HG03469 (cell line): ENCODE data around the gene PRM2.
"Not testable (repeated sequence)": the region's sequence is repeated elsewhere in the genome, so short reads cannot be mapped to it uniquely, and the experiment has no call there.

ENCODE experiments used
- ATAC-seq: cut with Tn5 transposase; IDR thresholded peaks from one replicate; pipeline ENCODE4 v1.9.1; 2021; ENCODE audit warnings: mild to moderate bottlenecking, moderate library complexity, moderate number of reproducible peaks; ENCODE audit not compliant: unreplicated experiment

Gene PRM2

GRCh38 chr16:11307639-11308492 is 31.6 kb upstream of the PRM2 start:
- no peak for ATAC-seq

DNA sequence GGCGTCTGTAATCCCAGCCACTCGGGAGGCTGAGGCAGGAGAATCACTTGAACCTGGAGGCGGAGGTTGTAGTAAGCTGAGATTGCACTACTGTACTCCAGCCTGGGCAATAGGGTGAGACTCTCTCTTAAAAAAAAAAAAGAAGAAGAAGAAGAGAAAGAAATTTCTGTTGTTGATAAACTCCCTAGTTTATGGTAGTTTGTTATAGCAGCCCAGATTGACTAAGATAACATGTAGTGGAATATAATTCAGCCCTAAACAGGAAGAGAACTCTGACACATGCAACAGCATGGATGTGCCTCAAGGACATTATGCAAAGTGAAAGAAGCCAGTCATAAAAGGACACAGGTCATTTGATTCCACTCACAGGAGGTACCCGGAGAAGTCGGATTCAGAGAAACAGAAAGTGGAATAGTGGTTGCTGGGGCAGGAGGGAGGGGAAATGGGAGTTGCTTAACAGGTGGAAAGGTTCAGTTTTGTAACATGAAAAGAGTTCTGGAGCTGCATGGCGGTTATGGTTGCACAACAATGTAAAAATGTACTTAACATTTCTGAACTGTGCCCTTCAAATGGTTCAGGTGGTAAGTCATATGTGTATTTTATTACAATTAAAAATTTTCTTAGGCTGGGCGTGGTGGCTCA is 30.8 kb upstream of the PRM2 start:
- no peak for ATAC-seq

DNA sequence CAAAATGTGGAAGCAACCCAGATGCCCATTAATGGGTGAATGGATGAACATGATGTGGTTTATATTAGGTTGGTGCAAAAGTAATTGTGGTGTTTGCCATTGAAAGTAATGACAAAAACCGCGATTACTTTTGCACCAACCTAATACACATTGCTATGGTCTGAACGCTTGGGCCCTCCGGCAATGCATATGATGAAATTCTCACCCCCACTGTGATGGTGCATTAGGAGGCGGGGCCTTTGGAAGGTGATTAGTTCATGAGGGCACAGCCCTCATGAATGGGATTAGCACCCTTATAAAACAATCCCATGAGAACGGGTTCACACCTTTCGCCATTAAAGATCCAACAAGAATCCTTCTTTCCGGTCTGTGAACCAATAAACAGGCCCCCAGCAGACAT is 30.1 kb upstream of the PRM2 start:
- no peak for ATAC-seq

GRCh38 chr16:11303405-11304138 is 27.3 kb upstream of the PRM2 start:
- ATAC-seq, result no peak

DNA sequence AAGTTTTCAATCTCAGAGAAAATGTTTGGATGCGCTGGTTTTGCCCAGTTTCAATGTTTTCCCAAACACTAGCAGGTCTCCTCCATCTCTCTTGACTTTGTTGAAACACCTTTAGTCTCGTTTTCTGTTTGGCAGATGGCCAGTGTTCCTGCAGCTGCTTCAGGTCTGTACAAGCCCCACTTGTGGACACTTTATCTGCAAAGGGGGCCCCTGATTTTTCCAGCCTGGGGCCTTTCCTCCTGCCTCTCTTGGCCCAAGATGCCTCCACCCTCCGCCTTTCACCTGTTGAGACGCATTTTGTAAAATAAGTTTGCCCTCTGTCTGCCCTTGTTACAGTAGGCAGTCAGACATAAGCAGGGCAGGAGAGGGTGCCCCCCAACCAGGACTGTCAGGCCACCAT is 26.7 kb upstream of the PRM2 start:
- no peak for ATAC-seq

GRCh38 chr16:11301645-11302501 is 25.6 kb upstream of the PRM2 start:
- no peak for ATAC-seq

DNA sequence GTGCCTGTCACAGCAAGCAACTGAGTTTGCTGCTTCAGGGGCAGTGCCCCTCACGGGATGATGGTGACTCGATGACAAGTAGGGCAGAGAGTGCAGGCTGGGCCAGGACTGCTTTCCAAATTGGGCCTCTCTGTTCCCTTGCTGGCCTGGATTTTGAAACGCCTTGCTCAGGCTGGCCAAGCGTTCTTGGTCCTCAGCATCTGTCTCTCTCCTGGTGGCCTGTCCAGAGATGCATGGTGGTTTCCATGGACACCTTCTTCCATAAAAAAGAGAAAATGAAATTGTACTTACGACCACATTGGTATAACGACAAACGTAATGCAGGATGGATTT is 24.2 kb upstream of the PRM2 start:
- ATAC-seq, result no peak

DNA sequence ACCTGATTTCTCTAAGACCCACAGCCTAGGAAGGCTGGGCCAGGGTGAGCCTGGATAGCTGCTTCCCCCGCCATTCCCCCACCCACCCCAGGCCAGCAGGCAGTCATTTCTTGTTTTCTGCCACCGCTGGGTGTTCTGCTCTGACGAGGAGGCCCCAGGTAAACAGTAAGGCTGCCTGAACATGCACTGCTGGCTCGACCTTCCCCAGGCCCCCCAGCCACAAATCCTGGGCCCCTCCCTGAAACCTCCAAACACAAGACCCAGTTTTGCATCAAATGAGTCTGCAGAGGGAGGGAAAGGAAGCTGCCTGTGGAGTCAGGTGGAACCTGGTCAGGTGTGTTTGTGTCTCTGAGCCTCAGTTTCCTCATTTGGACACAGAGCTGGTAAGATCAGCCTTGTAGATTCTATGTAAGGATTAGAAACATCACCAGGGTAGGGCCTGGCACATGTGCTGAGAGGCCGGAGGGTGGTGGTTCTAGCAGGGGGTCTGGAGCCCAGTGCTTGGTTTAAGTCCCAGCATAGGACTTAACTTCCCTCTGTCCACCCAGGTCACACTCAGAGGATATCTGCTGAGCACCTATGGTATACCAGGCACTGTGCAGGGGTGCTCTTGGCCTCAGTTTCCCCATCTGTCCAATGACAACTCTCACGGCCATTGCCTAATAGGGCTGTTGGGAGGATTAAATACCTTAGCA is 23.7 kb upstream of the PRM2 start:
- ATAC-seq, result no peak

DNA sequence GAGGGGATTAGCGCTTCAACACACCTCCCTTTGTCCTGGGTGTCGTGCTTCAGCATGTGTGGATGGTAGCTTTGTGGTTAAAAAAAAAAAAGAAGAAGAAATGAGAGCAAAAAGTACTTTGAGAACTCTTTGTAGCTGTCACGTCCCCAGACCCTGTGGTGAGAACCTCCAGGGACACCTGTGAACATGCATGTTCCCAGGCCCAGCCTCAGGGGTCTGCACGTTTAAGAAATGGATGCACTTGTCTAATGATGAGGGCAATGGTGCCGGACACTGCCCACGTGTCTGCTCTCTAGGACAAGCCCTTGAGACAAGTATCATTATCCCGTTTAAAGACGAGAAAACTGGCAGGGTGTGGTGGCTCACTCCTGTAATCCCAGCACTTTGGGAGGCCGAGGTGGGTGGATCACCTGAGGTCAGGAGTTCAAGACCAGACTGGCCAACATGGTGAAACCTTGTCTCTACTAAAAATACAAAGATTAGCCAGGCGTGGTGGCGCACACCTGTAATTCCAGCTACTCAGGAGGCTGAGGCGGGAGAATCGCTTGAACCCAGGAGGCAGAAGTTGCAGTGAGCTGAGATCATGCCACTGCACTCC is 22.8 kb upstream of the PRM2 start:
- ATAC-seq, result not testable (repeated sequence)

- ATAC-seq, result no peak
These were observed 22.0 kb upstream of the PRM2 start for GRCh38 chr16:11298143-11298900.

DNA sequence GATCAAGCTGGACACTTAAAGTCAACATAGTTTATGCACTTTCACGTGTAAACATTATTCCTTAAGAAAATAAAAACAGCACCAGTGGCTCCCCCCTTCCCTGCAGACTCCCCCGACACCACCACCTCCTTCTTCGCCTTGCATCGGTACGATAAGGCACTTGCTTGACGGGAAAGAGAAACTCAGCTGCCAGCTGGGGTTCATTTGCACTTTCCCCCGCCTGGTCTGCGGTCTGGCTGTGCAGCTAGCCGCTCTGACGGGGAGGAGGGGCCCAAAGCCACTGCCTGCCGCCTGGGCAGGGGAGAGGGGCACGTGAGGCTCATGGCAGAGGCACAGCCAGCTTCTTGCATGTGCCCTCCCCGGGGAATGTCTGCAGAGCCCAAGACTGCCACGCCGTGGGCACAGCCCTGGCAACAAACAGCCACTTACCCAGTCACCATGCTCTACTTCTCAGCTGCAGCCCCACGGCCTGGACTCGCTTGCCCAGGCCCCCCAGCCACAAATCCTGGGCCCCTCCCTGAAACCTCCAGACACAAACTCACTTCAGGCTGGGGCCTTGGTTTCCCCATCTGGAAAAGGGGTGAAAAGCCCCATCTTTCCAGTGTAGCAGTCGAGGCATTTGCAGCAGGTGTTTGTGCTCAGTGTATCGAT is 21.3 kb upstream of the PRM2 start:
- ATAC-seq, result peak; percentile 54

- ATAC-seq, result no peak
These were observed 20.6 kb upstream of the PRM2 start for GRCh38 chr16:11296706-11297491.

- ATAC-seq, result no peak
These were observed 20.0 kb upstream of the PRM2 start for GRCh38 chr16:11296351-11296705.

DNA sequence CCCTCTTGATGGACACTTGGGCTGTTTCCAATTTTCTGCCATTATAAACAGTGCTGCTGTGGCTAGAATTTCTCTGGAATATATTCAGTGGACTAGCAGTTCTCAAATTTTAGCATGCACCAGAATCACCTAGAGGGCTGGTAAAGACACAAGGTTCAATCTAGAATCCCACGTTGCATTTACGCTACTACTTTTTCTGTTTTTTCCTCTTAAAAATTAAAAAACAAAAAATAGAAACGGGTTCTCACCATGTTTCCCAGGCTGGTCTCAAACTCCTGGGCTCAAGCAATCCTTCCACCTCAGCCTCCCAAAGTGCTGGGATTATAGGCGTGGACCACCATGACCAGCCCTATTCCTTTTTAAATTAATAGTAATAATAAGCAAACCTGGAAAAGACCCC is 19.4 kb upstream of the PRM2 start:
- ATAC-seq, result no peak

GRCh38 chr16:11292076-11292748 is 15.9 kb upstream of the PRM2 start:
- no peak for ATAC-seq

DNA sequence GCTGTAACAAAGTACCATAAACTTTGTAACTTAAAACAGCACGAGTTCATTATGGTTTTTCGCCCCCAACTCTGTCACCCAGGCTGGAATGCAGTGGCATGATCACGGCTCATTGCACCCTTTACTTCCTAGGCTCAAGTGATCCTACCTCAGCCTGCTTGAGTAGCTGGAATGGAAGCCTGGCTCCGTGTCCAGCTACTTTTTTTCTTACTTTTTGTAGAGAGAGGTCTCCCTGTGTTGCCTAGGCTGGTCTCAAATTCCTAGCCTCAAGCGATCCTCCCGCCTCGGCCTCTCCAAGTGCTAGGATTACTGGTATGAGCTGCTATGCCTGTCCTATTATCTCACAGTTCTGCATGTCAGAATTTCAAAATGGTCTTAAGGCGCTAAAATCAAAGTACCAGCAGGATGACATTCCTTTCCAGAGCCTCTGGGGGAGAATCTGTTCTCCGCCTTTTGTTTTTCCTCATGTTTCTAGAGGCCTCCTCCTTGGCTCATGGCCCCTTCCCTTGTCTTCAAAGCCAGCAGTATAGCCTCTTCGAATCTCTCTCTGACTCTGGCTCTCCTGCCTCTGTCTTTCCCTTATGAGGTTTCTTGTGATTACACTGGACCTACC is 14.9 kb upstream of the PRM2 start:
- no peak for ATAC-seq
